Pulmonary artery endothelial cell (primary cell): Measurements from ENCODE around the gene EZH2. TPM values are rescaled to one million over a fixed set of nuclear protein-coding genes. Genes with fewer than 3 reads are reported as not detected.

Experiments used
- DNase-seq: peaks from one replicate; pipeline ENCODE4 v3.0.0-alpha.2; 2011; ENCODE audit warnings: low read depth, low spot score
- total RNA-seq: library from RNA; depleted of rRNA; stranded (reverse); fragments of >200 nt; gene quantifications from 2 replicates; pipeline ENCODE4 v1.2.3, GENCODE V29; 2014

The EZH2 gene
- total RNA-seq, 1 donor from 2014 or later, result 17.4 TPM

GRCh38 chr7:148809856-148810255 is 74.2 kb downstream of the EZH2 start:
- DNase-seq, result no peak

- DNase-seq, result no peak
Observed at GRCh38 chr7:148807436-148807835, 76.7 kb downstream of the EZH2 start.

GRCh38 chr7:148806187-148806586 is 77.9 kb downstream of the EZH2 start:
- DNase-seq, result no peak

- no peak for DNase-seq
Observed at GRCh38 chr7:148804343-148805235, 79.5 kb downstream of the EZH2 start.

- DNase-seq, result no peak
Observed at GRCh38 chr7:148803094-148803493, 81.0 kb downstream of the EZH2 start.

- no peak for DNase-seq
Observed at GRCh38 chr7:148802101-148802493, 82.0 kb downstream of the EZH2 start.

- DNase-seq, result no peak
Observed at GRCh38 chr7:148800677-148801076, 83.4 kb downstream of the EZH2 start.

GRCh38 chr7:148799893-148800555 is 84.1 kb downstream of the EZH2 start:
- DNase-seq, result no peak

GRCh38 chr7:148796841-148797240 is 87.2 kb downstream of the EZH2 start:
- no peak for DNase-seq

- DNase-seq, result no peak
Observed at GRCh38 chr7:148794476-148794875, 89.6 kb downstream of the EZH2 start.

GRCh38 chr7:148793590-148793989 is 90.5 kb downstream of the EZH2 start:
- DNase-seq, result no peak

GRCh38 chr7:148791546-148791945 is 92.5 kb downstream of the EZH2 start:
- DNase-seq, result no peak

- DNase-seq, result no peak
Observed at GRCh38 chr7:148790850-148791249, 93.2 kb downstream of the EZH2 start.

GRCh38 chr7:148790131-148790726 is 93.9 kb downstream of the EZH2 start:
- no peak for DNase-seq

- DNase-seq, result no peak
Observed at GRCh38 chr7:148789220-148789619, 94.9 kb downstream of the EZH2 start.

GRCh38 chr7:148787571-148788295 is 96.4 kb downstream of the EZH2 start:
- no peak for DNase-seq

GRCh38 chr7:148783801-148784527 is 100.1 kb downstream of the EZH2 start:
- no peak for DNase-seq

- no peak for DNase-seq
Observed at GRCh38 chr7:148782757-148783456, 101.2 kb downstream of the EZH2 start.

GRCh38 chr7:148774471-148774870 is 109.6 kb downstream of the EZH2 start:
- DNase-seq, result no peak

GRCh38 chr7:148773334-148773733 is 110.8 kb downstream of the EZH2 start:
- no peak for DNase-seq
